Upper lobe of left lung (tissue), 4 donors: Measurements from ENCODE around the gene PCYOX1L.

Experiments
- CTCF ChIP-seq, 6 experiments: fragments of 450-650 bp in 4 of 6; fragments of 200-600 bp in 2 of 6; sonication (generic) in 2 of 6; IDR thresholded peaks; one replicate each; pipeline ENCODE4 v1.5.1; 2016 to 2019; ENCODE audit warnings: antibody characterized with exemption in 6 of 6
- POLR2A ChIP-seq, 4 donors: fragments of 450-650 bp; IDR thresholded peaks; one replicate each; pipeline ENCODE4 v1.5.1; 2016 to 2017; ENCODE audit warnings: antibody characterized with exemption in 4 of 4, mild to moderate bottlenecking in 2 of 4

GRCh38 chr5:149400304-149400703, 42.5 kb downstream of the PCYOX1L start:
- TF ChIP-seq POLR2A (IDR thresholded peaks at IDR 0.05), result no peak
- no peak for TF ChIP-seq CTCF (IDR thresholded peaks at IDR 0.05)
